GM18507 (cell line): ENCODE results near the gene PDE4D.

Experiments
- DNase-seq: peaks from one replicate; pipeline ENCODE4 v3.0.0; 2011; ENCODE audit warnings: low read depth; ENCODE audit not compliant: insufficient read length; ENCODE audit errors: extremely low spot score
- FAIRE-seq: peaks from 2 replicates; lab custom pipeline; 2011; peaks lifted over from hg19 to GRCh38; lab: Jason Lieb, UNC

Gene PDE4D

DNA sequence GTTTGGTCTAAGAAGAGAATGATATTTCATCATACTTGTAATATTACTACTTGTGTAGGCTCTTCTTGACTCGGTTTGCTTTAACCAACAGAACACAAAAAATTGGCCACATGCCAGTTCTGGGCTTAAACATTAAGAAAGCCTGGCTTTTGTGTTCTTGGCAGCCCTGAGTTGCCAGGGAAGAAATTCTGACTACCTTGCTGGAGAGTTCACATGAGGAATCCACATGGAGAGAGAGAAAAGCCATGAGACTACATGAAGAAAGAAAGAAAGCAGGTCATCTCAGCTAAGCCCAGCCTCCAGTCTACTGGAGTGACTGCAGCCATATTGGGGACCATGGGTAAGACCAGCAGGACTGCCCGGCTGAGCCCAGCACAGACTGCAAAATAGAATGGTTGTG, 785.8 kb downstream of the PDE4D start:
- DNase-seq (no peak), FAIRE-seq (no peak)

DNA sequence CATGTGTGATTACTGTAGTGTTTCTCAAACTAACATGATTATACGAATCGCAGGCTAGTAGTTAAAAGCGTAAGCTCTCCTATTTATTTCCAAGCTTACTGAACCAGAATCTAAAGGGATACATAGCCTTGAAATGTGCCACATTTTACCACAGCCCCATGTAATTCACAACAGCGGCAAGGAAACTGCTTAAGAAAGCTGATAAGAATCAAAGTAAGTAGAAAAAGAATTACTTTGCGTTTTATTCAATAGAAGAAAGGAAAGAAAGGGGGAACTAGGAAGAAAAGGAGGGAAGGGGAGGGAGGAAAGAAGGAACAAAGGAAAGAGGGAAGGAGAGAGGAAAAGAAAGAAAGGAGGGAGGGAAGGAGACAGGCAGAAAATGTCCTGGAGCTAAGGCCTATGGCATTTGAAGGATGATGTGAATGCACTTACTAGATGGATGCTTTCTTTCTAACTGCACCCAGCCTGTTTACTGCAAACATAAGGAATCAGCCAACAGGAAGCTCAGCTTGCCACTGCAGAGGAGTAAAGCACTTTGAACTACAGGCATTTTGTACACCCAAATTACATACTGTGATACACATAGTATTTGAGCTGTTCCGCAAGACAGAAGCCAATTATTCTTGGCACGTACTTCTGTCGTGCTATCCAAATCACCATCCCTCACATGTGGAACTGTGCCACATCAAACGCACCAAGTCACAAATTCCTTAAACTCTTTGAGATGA, 789.0 kb downstream of the PDE4D start:
- FAIRE-seq (no peak), DNase-seq (no peak)

GRCh38 chr5:59103303-59103702, 790.2 kb downstream of the PDE4D start:
- DNase-seq (no peak), FAIRE-seq (no peak)

- FAIRE-seq, result no peak
- no peak for DNase-seq
Observed at GRCh38 chr5:59102437-59102836, 791.1 kb downstream of the PDE4D start.

DNA sequence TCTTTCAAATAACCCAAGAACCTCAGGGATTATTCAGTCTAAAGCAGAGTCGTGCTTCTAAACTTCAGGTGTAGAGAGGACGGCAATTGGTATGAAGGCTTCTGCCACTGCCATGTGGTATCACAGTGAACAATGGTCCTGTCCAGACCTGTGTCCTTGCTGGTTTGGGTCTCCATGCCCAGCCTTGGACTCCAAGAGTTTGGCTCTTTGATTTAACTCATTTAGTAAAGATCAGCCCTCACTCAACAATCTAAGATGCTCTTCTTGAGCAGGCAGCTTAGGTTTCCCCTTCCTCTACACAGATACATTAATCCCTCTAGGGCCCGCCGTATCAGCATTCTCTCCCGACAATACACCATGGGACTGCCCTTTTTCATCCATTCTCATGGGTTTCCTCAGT, 792.7 kb downstream of the PDE4D start:
- FAIRE-seq, result no peak
- no peak for DNase-seq

DNA sequence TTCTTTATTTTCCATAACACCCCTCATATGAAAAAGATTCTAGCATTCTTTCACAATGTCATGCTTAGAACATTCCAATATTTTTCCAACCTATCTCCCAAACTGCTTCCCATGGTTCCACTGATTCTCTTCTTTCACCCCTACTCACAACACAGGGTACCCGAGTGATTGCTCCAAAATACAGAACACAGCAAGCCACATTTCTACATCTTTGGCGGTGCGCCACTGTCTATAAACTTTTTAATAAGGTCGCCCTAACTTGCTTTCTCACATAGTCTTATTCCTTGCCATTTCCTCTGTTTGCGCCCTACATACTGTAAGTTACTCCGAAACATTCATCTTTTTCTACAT, 793.6 kb downstream of the PDE4D start:
- DNase-seq (no peak), FAIRE-seq (no peak)

DNA sequence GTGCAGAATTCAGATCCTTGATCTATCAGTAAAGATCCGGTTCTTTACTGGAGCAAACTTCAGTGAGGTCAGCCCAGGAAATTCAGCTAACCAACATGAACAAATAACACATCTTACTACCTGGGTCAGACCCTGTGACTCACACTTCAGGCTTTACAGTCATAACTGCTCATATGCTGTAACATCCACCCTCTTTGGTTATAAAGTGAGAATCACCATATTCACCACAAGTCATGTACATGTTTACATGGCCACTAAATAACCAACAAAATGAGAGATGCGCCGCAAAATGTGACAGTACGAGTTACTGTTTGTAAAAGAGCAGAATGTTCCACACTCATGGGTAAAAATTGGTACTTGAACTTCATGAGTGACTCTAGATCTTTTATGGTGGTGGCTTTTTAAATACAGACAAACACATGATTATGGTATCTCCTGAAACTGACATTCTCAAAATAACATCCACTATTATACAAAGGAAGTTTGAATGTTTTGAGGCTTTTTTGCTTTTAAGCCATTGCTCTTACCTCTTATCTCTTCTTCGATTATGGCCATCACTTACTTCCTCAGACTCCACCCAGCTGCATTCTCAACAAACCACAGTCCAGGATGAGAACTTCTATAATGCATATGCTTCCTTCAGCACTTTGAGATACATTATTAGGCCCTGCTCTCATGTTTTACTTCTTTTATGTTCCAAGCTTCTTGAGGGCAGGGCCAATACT, 794.1 kb downstream of the PDE4D start:
- no peak for DNase-seq

DNA sequence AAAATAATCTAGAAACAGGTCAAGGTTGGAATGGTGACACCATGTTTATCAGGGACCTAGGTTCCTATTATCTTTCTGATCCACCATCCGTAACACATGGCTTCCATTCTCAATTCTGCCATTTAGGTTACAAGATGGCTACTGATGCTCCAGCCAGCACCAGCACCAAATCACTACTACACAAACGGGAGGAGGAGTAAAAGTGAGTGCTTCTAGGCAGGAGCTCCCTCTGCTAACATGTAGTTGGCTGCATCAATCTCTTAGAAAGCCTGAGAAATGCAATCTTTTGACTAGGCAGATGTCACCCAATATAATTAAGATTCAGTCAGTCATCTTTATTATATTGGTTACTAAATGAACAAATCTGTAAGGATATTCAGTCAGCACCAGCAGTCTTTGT, 794.8 kb downstream of the PDE4D start:
- FAIRE-seq, result no peak
- no peak for DNase-seq

More for the DNA sequence above, 794.1 kb downstream of the PDE4D start:
- no peak for FAIRE-seq

DNA sequence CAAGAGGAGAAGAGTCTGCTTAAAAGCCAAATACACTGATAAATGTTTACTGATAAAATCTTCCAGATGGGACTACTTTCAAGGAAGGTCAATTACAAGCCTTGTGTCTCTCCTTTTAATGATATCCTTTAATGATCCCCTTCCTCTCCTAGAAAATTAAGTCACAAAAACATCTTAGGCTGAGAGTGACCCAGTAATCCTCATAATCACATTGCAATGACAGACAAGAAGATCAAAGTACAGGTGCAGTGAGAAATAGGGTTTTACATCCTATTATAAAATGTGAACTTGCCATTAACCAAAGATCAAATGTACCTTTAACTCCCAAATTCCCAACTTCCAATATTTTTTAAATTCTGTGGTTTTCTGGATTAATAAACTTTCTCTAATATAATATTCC, 795.8 kb downstream of the PDE4D start:
- FAIRE-seq (no peak), DNase-seq (no peak)

DNA sequence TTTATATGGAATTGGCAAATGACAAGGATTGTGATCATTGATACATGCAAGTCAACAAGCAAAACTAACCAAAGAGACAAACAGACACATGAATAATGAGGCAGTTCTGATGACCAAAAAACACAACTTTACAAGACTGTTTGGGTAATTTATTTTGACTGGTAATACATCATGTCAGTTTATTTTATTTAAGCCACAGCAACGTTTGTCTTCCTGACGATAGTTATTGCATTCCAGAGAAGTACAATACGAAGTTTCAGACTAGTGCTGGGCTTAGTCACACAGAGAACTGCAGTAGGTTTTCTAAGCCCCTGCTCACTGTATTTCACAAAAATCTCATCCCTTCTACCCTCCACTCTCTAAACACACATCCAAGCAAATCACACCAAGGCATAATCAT, 796.4 kb downstream of the PDE4D start:
- FAIRE-seq, result no peak
- DNase-seq, result no peak

GRCh38 chr5:59095480-59095879, 798.0 kb downstream of the PDE4D start:
- FAIRE-seq (no peak), DNase-seq (no peak)

GRCh38 chr5:59094864-59095263, 798.7 kb downstream of the PDE4D start:
- FAIRE-seq (no peak), DNase-seq (no peak)

DNA sequence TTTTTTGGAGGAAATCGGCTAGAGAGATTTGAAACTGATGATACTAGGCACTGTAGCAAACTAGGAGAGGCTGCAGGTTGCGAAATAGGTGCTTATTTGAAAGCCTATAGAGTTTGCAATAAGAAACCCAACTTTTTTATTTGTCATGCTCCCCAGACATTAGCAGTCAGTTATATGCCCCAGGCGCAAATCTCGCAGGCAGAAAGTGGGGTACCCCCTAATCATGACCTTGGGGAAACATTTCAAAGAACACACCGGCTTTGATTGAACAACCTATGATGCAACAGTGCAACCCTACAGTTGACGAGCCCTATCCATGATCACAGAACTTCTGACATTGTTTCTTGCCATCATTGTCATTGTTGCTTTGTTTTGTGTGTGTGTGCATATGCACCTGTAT, 800.2 kb downstream of the PDE4D start:
- DNase-seq, result no peak
- no peak for FAIRE-seq

GRCh38 chr5:59092758-59093157, 800.8 kb downstream of the PDE4D start:
- DNase-seq (no peak), FAIRE-seq (no peak)

GRCh38 chr5:59091965-59092364, 801.6 kb downstream of the PDE4D start:
- FAIRE-seq (no peak), DNase-seq (no peak)

GRCh38 chr5:59090323-59090722, 803.2 kb downstream of the PDE4D start:
- FAIRE-seq, result no peak

DNA sequence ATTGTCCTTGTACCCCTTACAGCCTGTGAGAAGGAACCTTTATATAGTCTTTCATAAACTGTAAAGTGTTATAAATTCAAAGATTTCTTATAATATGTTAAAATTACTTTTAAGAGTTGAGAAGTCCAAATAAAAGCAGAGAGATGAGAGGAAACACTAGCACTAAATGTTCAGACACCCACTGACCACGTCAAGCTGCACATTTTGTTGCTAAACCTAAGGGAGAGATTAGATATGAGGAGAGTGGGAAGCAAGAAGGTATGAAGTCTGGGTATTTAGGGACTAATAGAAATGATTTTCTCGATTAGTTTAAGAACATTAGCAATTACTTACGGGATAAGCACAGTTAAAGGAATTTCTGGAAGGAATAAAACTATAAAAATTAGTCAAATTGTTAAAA, 803.8 kb downstream of the PDE4D start:
- DNase-seq, result no peak
- FAIRE-seq, result no peak

More at GRCh38 chr5:59090323-59090722, 803.2 kb downstream of the PDE4D start:
- no peak for DNase-seq

- no peak for DNase-seq
- FAIRE-seq, result no peak
Observed at GRCh38 chr5:59088546-59088945, 805.0 kb downstream of the PDE4D start.

DNA sequence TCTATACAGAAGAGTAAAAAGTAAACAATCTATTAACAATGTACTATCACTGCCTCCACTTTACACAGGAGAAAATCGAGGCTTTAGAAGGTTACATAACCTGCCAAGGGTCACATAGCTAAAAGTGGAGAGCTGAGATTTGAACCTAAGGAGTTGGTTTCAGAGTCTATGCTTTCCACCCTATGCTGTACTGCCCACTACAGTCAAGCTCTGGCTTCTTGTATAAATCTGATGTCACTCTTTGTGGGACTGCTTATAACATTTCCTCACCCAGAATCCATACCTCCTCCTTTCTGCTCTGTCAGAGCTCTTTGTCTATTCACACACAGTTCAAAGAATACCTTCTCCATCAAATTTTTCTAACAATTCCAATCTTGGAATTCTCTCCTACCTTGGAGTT, 807.5 kb downstream of the PDE4D start:
- FAIRE-seq, result no peak

GRCh38 chr5:59081693-59082092, 811.8 kb downstream of the PDE4D start:
- FAIRE-seq (no peak), DNase-seq (no peak)

More for the DNA sequence above, 807.5 kb downstream of the PDE4D start:
- DNase-seq, result no peak
